Neutrophil (primary cell): ENCODE data around the gene MBNL2.

Experiments used
- H3K27ac ChIP-seq: fragments of 200-600 bp; sonication (generic); 2 replicates; pipeline ENCODE4 v1.5.1; 2016; ENCODE audit warnings: mild to moderate bottlenecking, moderate library complexity
- H3K27me3 ChIP-seq: fragments of 200-600 bp; sonication (generic); 2 replicates; pipeline ENCODE4 v1.6.0; 2016; ENCODE audit warnings: mild to moderate bottlenecking
- H3K36me3 ChIP-seq: fragments of 200-600 bp; sonication (generic); 2 replicates; pipeline ENCODE4 v1.5.1; 2017
- H3K4me1 ChIP-seq, 2 experiments: fragments of 200-600 bp in 1 of 2; sonication (generic) in 1 of 2; 1 replicate in 1 of 2; 2 replicates in 1 of 2; pipeline versions ENCODE4 v1.5.1 to v1.6.1; 2013 to 2016; ENCODE audit warnings: low read depth in 1 of 2, low read length in 1 of 2, mild to moderate bottlenecking in 1 of 2, moderate library complexity in 1 of 2; ENCODE audit not compliant: control insufficient read depth in 1 of 2, insufficient read depth in 1 of 2
- H3K4me3 ChIP-seq, 2 experiments: fragments of 200-600 bp in 1 of 2; sonication (generic) in 1 of 2; 1 replicate in 1 of 2; 2 replicates in 1 of 2; pipeline ENCODE4 v1.5.1; 2013 to 2016; ENCODE audit warnings: low read depth in 1 of 2, low read length in 1 of 2, mild to moderate bottlenecking in 1 of 2, moderate library complexity in 1 of 2
- H3K9me3 ChIP-seq: fragments of 200-600 bp; sonication (generic); 2 replicates; pipeline ENCODE4 v1.5.1; 2016
- TF ChIP-seq, protein P1 (sequence below): fragments of 200-600 bp; sonication (generic); IDR thresholded peaks from 2 replicates; pipeline ENCODE4 v1.5.1; 2016; ENCODE audit warnings: antibody characterized with exemption

Gene MBNL2

GRCh38 chr13:97376981-97377380 lies 154.8 kb downstream of the MBNL2 start:
- Histone ChIP-seq H3K36me3 (no peaks in the 10 kb centered on the region), H3K9me3 (no peaks in the 10 kb centered on the region), H3K4me3 (no peak overlapping the region), H3K27me3 (no peaks in the 10 kb centered on the region), H3K27ac (no peak overlapping the region), H3K4me1 (no peaks in the 10 kb centered on the region)
- TF ChIP-seq, protein P1, sequence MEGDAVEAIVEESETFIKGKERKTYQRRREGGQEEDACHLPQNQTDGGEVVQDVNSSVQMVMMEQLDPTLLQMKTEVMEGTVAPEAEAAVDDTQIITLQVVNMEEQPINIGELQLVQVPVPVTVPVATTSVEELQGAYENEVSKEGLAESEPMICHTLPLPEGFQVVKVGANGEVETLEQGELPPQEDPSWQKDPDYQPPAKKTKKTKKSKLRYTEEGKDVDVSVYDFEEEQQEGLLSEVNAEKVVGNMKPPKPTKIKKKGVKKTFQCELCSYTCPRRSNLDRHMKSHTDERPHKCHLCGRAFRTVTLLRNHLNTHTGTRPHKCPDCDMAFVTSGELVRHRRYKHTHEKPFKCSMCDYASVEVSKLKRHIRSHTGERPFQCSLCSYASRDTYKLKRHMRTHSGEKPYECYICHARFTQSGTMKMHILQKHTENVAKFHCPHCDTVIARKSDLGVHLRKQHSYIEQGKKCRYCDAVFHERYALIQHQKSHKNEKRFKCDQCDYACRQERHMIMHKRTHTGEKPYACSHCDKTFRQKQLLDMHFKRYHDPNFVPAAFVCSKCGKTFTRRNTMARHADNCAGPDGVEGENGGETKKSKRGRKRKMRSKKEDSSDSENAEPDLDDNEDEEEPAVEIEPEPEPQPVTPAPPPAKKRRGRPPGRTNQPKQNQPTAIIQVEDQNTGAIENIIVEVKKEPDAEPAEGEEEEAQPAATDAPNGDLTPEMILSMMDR = no peak

DNA sequence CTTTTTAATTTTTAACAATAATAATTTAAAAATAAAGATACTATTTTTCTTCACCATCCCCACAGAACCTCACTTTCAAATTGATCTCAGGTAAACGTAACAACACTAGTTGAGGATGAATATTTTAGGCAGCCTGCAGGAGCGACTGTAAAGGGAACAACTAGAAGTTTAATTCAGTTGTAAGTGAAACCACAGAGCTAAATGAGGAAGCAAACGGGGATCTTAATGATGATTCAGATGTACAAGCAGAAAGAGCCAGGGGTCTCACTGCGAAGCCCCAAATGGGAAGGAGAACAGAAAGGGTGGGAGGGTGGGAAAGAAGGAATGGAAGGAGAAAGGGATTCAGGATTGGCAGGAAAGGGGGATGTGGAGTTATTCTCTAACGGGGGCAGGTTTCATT lies 157.3 kb downstream of the MBNL2 start:
- H3K27ac ChIP-seq = no peak overlapping the region
- H3K4me3 ChIP-seq = no peak overlapping the region
- TF ChIP-seq, protein P1 = no peak
- H3K9me3 ChIP-seq = no peaks in the 10 kb centered on the region
- H3K4me1 ChIP-seq = no peaks in the 10 kb centered on the region
- H3K36me3 ChIP-seq = no peaks in the 10 kb centered on the region
- no peaks in the 10 kb centered on the region for H3K27me3 ChIP-seq

DNA sequence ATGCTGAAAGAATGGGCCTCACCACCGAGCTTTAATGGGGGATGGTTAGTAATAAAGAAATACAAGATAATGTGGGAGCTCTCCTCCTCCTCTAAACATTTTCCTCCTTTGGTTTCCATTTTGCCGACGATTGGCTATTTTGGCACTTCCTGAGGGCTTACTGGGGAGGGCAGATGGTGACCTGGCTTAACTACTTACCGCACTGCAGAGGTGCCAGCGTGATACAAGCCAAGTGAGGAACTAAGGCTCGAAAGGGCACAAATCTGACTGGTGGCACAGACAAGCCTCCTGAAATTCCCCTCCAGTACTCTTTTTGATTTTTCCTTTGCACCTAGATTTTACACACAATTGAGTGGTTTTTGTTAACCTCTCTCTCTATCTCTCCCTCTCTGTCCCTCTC lies 158.6 kb downstream of the MBNL2 start:
- Histone ChIP-seq H3K27ac (no peak overlapping the region), H3K9me3 (no peaks in the 10 kb centered on the region), H3K27me3 (no peaks in the 10 kb centered on the region), H3K36me3 (no peaks in the 10 kb centered on the region), H3K4me3 (no peak overlapping the region), H3K4me1 (no peaks in the 10 kb centered on the region)
- TF ChIP-seq, protein P1 = no peak

GRCh38 chr13:97381189-97381588 lies 159.1 kb downstream of the MBNL2 start:
- TF ChIP-seq, protein P1 = no peak
- H3K4me1 ChIP-seq = no peaks in the 10 kb centered on the region
- H3K27me3 ChIP-seq = no peaks in the 10 kb centered on the region
- no peaks in the 10 kb centered on the region for H3K36me3 ChIP-seq
- H3K9me3 ChIP-seq = no peaks in the 10 kb centered on the region
- H3K4me3 ChIP-seq = no peak overlapping the region
- no peak overlapping the region for H3K27ac ChIP-seq

DNA sequence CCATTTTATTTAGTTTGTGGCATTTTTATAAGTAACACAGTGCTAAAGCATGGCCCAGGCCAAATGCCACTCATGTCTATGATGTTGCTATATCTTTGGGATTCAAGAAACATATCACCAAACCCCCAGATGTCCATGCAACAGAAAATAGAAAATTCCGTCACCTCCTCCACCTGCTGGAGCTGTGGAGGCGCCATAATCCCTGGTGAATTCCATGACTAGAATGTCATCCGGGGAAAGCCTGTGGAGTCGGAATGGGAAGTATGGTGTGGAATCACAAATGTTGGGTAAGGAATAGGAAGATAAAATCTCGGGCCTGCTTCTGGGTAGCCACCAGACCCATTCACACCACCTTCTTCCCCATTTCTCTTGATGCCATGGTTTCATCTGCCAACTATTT lies 160.1 kb downstream of the MBNL2 start:
- H3K9me3 ChIP-seq = no peaks in the 10 kb centered on the region
- peaks cover under 1 to 4% of the 10 kb centered on the region in 2 experiments for H3K4me1 ChIP-seq
- TF ChIP-seq, protein P1 = no peak
- H3K4me3 ChIP-seq = no peak overlapping the region
- no peak overlapping the region for H3K27ac ChIP-seq
- H3K36me3 ChIP-seq = no peaks in the 10 kb centered on the region
- H3K27me3 ChIP-seq = no peaks in the 10 kb centered on the region

DNA sequence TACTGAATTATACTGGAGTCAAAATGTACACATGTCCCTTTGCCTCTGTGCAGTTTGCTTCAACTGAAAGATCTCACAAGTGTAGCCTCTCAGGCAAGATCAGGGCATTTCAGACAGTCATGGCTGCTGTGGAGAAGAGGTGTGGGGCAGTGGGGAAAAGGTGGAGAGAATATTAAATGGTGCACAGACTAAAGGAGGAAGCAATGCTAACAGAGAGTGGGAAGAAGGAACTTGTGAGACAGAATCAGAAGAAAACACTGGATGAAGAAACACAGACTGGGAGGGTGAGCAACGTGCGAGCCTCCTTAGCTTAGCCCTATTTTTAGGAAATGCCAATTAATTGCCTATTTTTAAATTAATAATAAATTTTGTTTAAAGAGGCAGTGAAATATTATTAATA lies 162.2 kb downstream of the MBNL2 start:
- Histone ChIP-seq H3K4me1 (peaks cover 4 to 8% of the 10 kb centered on the region in 2 experiments), H3K27ac (no peak overlapping the region), H3K9me3 (no peaks in the 10 kb centered on the region), H3K27me3 (no peaks in the 10 kb centered on the region), H3K36me3 (no peaks in the 10 kb centered on the region), H3K4me3 (no peak overlapping the region)
- TF ChIP-seq, protein P1 = no peak
